Neuronal stem cell (in vitro differentiated cells): ENCODE data around the gene PNMT.
A peak's percentile ranks its signal among the peaks of the same experiment; 100 is the strongest.

ENCODE experiments used
- DNase-seq: peaks from one replicate; pipeline ENCODE4 v3.0.0-alpha.2; 2013; ENCODE audit warnings: low spot score
- H2AFZ ChIP-seq: one replicate; pipeline ENCODE4 v1.6.1; 2013; ENCODE audit warnings: mild to moderate bottlenecking, low read length, inconsistent platforms
- H2AK5ac ChIP-seq: 2 replicates; pipeline ENCODE4 v1.6.1; 2013; ENCODE audit warnings: low read depth, mild to moderate bottlenecking, inconsistent platforms, low read length, moderate library complexity, mixed read lengths
- H2BK120ac ChIP-seq: 2 replicates; pipeline ENCODE4 v1.6.1; 2013; ENCODE audit warnings: low read depth, mild to moderate bottlenecking, inconsistent platforms, low read length, moderate library complexity, mixed read lengths
- H2BK12ac ChIP-seq: one replicate; pipeline ENCODE4 v1.6.1; 2013; ENCODE audit warnings: low read length, inconsistent platforms
- H2BK15ac ChIP-seq: 2 replicates; pipeline ENCODE4 v1.6.1; 2013; ENCODE audit warnings: mild to moderate bottlenecking, low read length, inconsistent platforms, mixed read lengths
- H2BK5ac ChIP-seq: one replicate; pipeline ENCODE4 v1.6.1; 2013; ENCODE audit warnings: inconsistent platforms, mild to moderate bottlenecking, low read length, moderate library complexity
- H3K14ac ChIP-seq: one replicate; pipeline ENCODE4 v1.6.1; 2013; ENCODE audit warnings: low read length, inconsistent platforms
- H3K18ac ChIP-seq: 2 replicates; pipeline ENCODE4 v1.6.1; 2013; ENCODE audit warnings: low read length, inconsistent platforms
- H3K23ac ChIP-seq: 2 replicates; pipeline ENCODE4 v1.6.1; 2013; ENCODE audit warnings: low read depth, mild to moderate bottlenecking, mixed read lengths, low read length, inconsistent platforms; ENCODE audit not compliant: poor library complexity
- H3K27ac ChIP-seq: replicated peaks from 3 replicates; pipeline ENCODE4 v1.5.1; 2013; ENCODE audit warnings: low read length, inconsistent platforms
- H3K27me3 ChIP-seq, 3 experiments: 2 replicates each; pipeline ENCODE4 v1.6.1; 2013; ENCODE audit warnings: low read length in 3 of 3, mild to moderate bottlenecking in 2 of 3, inconsistent platforms in 1 of 3, low read depth in 1 of 3, mixed read lengths in 1 of 3, moderate library complexity in 1 of 3; ENCODE audit not compliant: control insufficient read depth in 3 of 3, insufficient read depth in 3 of 3
- H3K36me3 ChIP-seq, 2 donors: replicated peaks in 1 of 2; 2 replicates each; pipeline ENCODE4 v1.6.1; 2013; ENCODE audit warnings: low read length in 2 of 2; ENCODE audit not compliant: control insufficient read depth in 2 of 2, insufficient read depth in 2 of 2
- H3K4ac ChIP-seq: 2 replicates; pipeline ENCODE4 v1.6.1; 2013; ENCODE audit warnings: inconsistent platforms, mild to moderate bottlenecking, low read length, moderate library complexity
- H3K4me1 ChIP-seq, 2 donors: 1 replicate in 1 of 2; 2 replicates in 1 of 2; pipeline ENCODE4 v1.6.1; 2013; ENCODE audit warnings: low read length in 2 of 2, low read depth in 1 of 2; ENCODE audit not compliant: control insufficient read depth in 2 of 2, insufficient read depth in 1 of 2
- H3K4me2 ChIP-seq: one replicate; pipeline ENCODE4 v1.6.1; 2013; ENCODE audit warnings: mild to moderate bottlenecking, low read length, inconsistent platforms; ENCODE audit not compliant: insufficient read depth, poor library complexity, severe bottlenecking
- H3K4me3 ChIP-seq, 2 donors: 2 replicates each; pipeline ENCODE4 v1.5.1; 2013; ENCODE audit warnings: low read length in 2 of 2, mild to moderate bottlenecking in 2 of 2, inconsistent platforms in 1 of 2, moderate library complexity in 1 of 2
- H3K79me1 ChIP-seq: one replicate; pipeline ENCODE4 v1.6.1; 2013; ENCODE audit warnings: low read depth, mild to moderate bottlenecking, inconsistent platforms, low read length, moderate library complexity
- H3K9ac ChIP-seq: one replicate; pipeline ENCODE4 v1.6.1; 2013; ENCODE audit warnings: mild to moderate bottlenecking, low read depth, low read length, inconsistent platforms; ENCODE audit not compliant: poor library complexity
- H3K9me3 ChIP-seq, 2 donors: replicated peaks in 1 of 2; 2 replicates each; pipeline versions ENCODE3 to v1.6.1; 2013; ENCODE audit warnings: low read length in 2 of 2, mild to moderate bottlenecking in 2 of 2, inconsistent platforms in 1 of 2, low read depth in 1 of 2, mixed read lengths in 1 of 2, moderate library complexity in 1 of 2; ENCODE audit not compliant: control insufficient read depth in 2 of 2, insufficient read depth in 1 of 2
- H4K8ac ChIP-seq: one replicate; pipeline ENCODE4 v1.6.1; 2013; ENCODE audit warnings: low read depth, mild to moderate bottlenecking, inconsistent platforms, low read length, moderate library complexity
- H4K91ac ChIP-seq: one replicate; pipeline ENCODE4 v1.6.1; 2013; ENCODE audit warnings: low read length, low read depth, mild to moderate bottlenecking, inconsistent platforms; ENCODE audit not compliant: poor library complexity
- WGBS, 2 donors: extraction: QIAGEN DNeasy Blood & Tissue Kit; methylation state at CpG; one replicate each; pipeline ENCODE4 v1.1.7; 2013; ENCODE audit warnings: missing lambda C conversion rate in 2 of 2, mixed read lengths in 1 of 2; ENCODE audit not compliant: insufficient read length in 2 of 2, insufficient replicate concordance in 1 of 2; ENCODE audit errors: extremely low coverage in 2 of 2; 5-methylcytosine and 5-hydroxymethylcytosine counted together

Gene PNMT

GRCh38 chr17:39674702-39675389 is 6.6 kb downstream of the PNMT start:
- Histone ChIP-seq H2BK5ac (no peak overlapping the region), H4K8ac (no peak overlapping the region), H3K18ac (no peak overlapping the region), H4K91ac (no peak overlapping the region), H3K27me3 (peaks cover 0 to 8% (median 7%) of the 10 kb centered on the region in 3 experiments), H2AFZ (no peak overlapping the region), H3K9me3 (no peaks in the 10 kb centered on the region), H2BK120ac (no peak overlapping the region), H2BK15ac (no peak overlapping the region), H3K4me1 (no peaks in the 10 kb centered on the region), H3K36me3 (peaks cover 4 to 8% of the 10 kb centered on the region in 2 donors), H3K27ac (no peak overlapping the region), H3K9ac (no peak overlapping the region), H3K14ac (no peak overlapping the region), H3K23ac (no peak overlapping the region), H3K4ac (no peak overlapping the region), H2BK12ac (no peak overlapping the region), H3K4me3 (no peak overlapping the region), H2AK5ac (peak overlapping the region; percentile 23), H3K4me2 (no peak overlapping the region), H3K79me1 (no peaks in the 10 kb centered on the region)
- WGBS, 2 donors, result no CpG with 5 or more reads among the region's 11 CpGs
- DNase-seq, result no peak

GRCh38 chr17:39675390-39676082 is 7.3 kb downstream of the PNMT start:
- no peak overlapping the region for H2BK15ac ChIP-seq
- peaks cover 0 to 3% (median 1%) of the 10 kb centered on the region in 3 experiments for H3K27me3 ChIP-seq
- H3K9me3 ChIP-seq, result no peaks in the 10 kb centered on the region
- no peak overlapping the region for H2AFZ ChIP-seq
- no peak overlapping the region for H2BK120ac ChIP-seq
- H3K4ac ChIP-seq, result no peak overlapping the region
- no peak for DNase-seq
- no peak overlapping the region for H3K4me2 ChIP-seq
- H3K79me1 ChIP-seq, result no peaks in the 10 kb centered on the region
- no peaks in the 10 kb centered on the region for H3K4me1 ChIP-seq
- H3K9ac ChIP-seq, result no peak overlapping the region
- WGBS, 2 donors, result no CpG with 5 or more reads among the region's 10 CpGs
- H3K27ac ChIP-seq, result no peak overlapping the region
- no peak overlapping the region for H3K14ac ChIP-seq
- no peak overlapping the region for H3K18ac ChIP-seq
- peak overlapping the region; percentile 71 for H2BK5ac ChIP-seq
- no peak overlapping the region for H4K8ac ChIP-seq
- no peak overlapping the region for H3K23ac ChIP-seq
- H4K91ac ChIP-seq, result no peak overlapping the region
- H3K4me3 ChIP-seq, result no peak overlapping the region
- H2BK12ac ChIP-seq, result no peak overlapping the region
- no peak overlapping the region for H2AK5ac ChIP-seq
- peaks cover 4 to 8% of the 10 kb centered on the region in 2 donors for H3K36me3 ChIP-seq

- H3K27me3 ChIP-seq, result no peaks in the 10 kb centered on the region
- H3K18ac ChIP-seq, result no peak overlapping the region
- H3K14ac ChIP-seq, result no peak overlapping the region
- H4K91ac ChIP-seq, result no peak overlapping the region
- H3K27ac ChIP-seq, result no peak overlapping the region
- no peaks in the 10 kb centered on the region for H3K9me3 ChIP-seq
- no peak overlapping the region for H3K4ac ChIP-seq
- H3K4me3 ChIP-seq, result no peak overlapping the region
- H2BK5ac ChIP-seq, result peak overlapping the region; percentile 71
- no peak overlapping the region for H4K8ac ChIP-seq
- no peak overlapping the region for H2AFZ ChIP-seq
- WGBS, 2 donors, result no CpG with 5 or more reads among the region's 7 CpGs
- no peak overlapping the region for H3K23ac ChIP-seq
- H3K36me3 ChIP-seq, result peaks cover 4 to 12% of the 10 kb centered on the region in 2 donors
- no peak overlapping the region for H2AK5ac ChIP-seq
- DNase-seq, result no peak
- no peak overlapping the region for H2BK15ac ChIP-seq
- H2BK12ac ChIP-seq, result no peak overlapping the region
- no peaks in the 10 kb centered on the region for H3K4me1 ChIP-seq
- H3K9ac ChIP-seq, result no peak overlapping the region
- no peak overlapping the region for H3K4me2 ChIP-seq
- no peak overlapping the region for H2BK120ac ChIP-seq
- no peaks in the 10 kb centered on the region for H3K79me1 ChIP-seq
Observed at GRCh38 chr17:39676198-39676819, 8.1 kb downstream of the PNMT start.

- Histone ChIP-seq H2BK15ac (no peak overlapping the region), H2AFZ (no peak overlapping the region), H3K4me1 (no peaks in the 10 kb centered on the region), H4K8ac (no peak overlapping the region), H3K27ac (no peak overlapping the region), H3K36me3 (peaks cover 4 to 12% of the 10 kb centered on the region in 2 donors), H3K23ac (no peak overlapping the region), H3K4me3 (no peak overlapping the region), H3K9ac (peak overlapping the region; percentile 46), H3K4ac (no peak overlapping the region), H3K79me1 (no peaks in the 10 kb centered on the region), H2BK120ac (no peak overlapping the region), H3K9me3 (no peaks in the 10 kb centered on the region), H2BK12ac (no peak overlapping the region), H3K27me3 (no peaks in the 10 kb centered on the region), H3K4me2 (no peak overlapping the region), H2BK5ac (no peak overlapping the region), H3K14ac (no peak overlapping the region), H3K18ac (no peak overlapping the region), H4K91ac (no peak overlapping the region), H2AK5ac (no peak overlapping the region)
- WGBS, 2 donors, result no CpG with 5 or more reads among the region's 8 CpGs
- no peak for DNase-seq
Observed at GRCh38 chr17:39677072-39677471, 8.8 kb downstream of the PNMT start.
